Bronchial epithelial cell (primary cell): ENCODE results near the gene ROBO4. TPM values are rescaled to one million over a fixed set of nuclear protein-coding genes. Genes with fewer than 3 reads are reported as not detected.

Source experiments
- DNase-seq: peaks from one replicate; pipeline ENCODE4 v3.0.0-alpha.2; 2010; ENCODE audit warnings: low read depth
- FAIRE-seq: peaks from 2 replicates; lab custom pipeline; 2011; peaks lifted over from hg19 to GRCh38; lab: Jason Lieb, UNC
- H3K27me3 ChIP-seq: 2 replicates; pipeline ENCODE4 v1.5.1; 2011; ENCODE audit warnings: low read length; ENCODE audit not compliant: control insufficient read depth, insufficient read depth
- H3K36me3 ChIP-seq: 2 replicates; pipeline ENCODE4 v1.5.1; 2011; ENCODE audit warnings: low read length; ENCODE audit not compliant: control insufficient read depth, insufficient read depth
- H3K4me3 ChIP-seq: 2 replicates; pipeline ENCODE4 v1.5.1; 2011; ENCODE audit warnings: mild to moderate bottlenecking, low read depth, low read length, control low read depth
- CTCF ChIP-seq: IDR thresholded peaks from 2 replicates; pipeline ENCODE4 v1.5.1; 2011; ENCODE audit warnings: mild to moderate bottlenecking, moderate library complexity, low read length, control low read depth, inconsistent platforms; ENCODE audit not compliant: insufficient read depth, severe bottlenecking
- total RNA-seq: library from RNA; depleted of rRNA; stranded (reverse); fragments of >200 nt; gene quantifications from 2 replicates; pipeline ENCODE4 v1.2.1, GENCODE V29; 2014

Gene ROBO4
- total RNA-seq, 1 donor from 2014 or later, result not detected

- Histone ChIP-seq H3K4me3 (no peak overlapping the region), H3K27me3 (peaks cover 54% of the 10 kb centered on the region), H3K36me3 (no peaks in the 10 kb centered on the region)
- FAIRE-seq (no peak), DNase-seq (no peak)
- TF ChIP-seq CTCF, result no peak
Observed at GRCh38 chr11:124840666-124841065, 57.0 kb downstream of the ROBO4 start.

GRCh38 chr11:124839972-124840621 lies 57.6 kb downstream of the ROBO4 start:
- no peak for TF ChIP-seq CTCF
- FAIRE-seq (no peak), DNase-seq (no peak)
- Histone ChIP-seq H3K27me3 (peaks cover 50% of the 10 kb centered on the region), H3K4me3 (no peak overlapping the region), H3K36me3 (no peaks in the 10 kb centered on the region)

GRCh38 chr11:124839128-124839971 lies 58.3 kb downstream of the ROBO4 start:
- no peak for DNase-seq
- peaks cover 42% of the 10 kb centered on the region for H3K27me3 ChIP-seq
- no peak for FAIRE-seq
- peak overlapping the region; percentile 14 for H3K4me3 ChIP-seq
- TF ChIP-seq CTCF, result no peak
- no peaks in the 10 kb centered on the region for H3K36me3 ChIP-seq

GRCh38 chr11:124838805-124839127 lies 58.9 kb downstream of the ROBO4 start:
- TF ChIP-seq CTCF, result no peak
- peaks cover 38% of the 10 kb centered on the region for H3K27me3 ChIP-seq
- FAIRE-seq, result no peak

GRCh38 chr11:124837491-124837856 lies 60.2 kb downstream of the ROBO4 start:
- no peak overlapping the region for H3K4me3 ChIP-seq
- no peaks in the 10 kb centered on the region for H3K36me3 ChIP-seq
- peaks cover 27% of the 10 kb centered on the region for H3K27me3 ChIP-seq
- FAIRE-seq (no peak), DNase-seq (peak; percentile 84)
- peak; percentile 64 for TF ChIP-seq CTCF

More at GRCh38 chr11:124838805-124839127, 58.9 kb downstream of the ROBO4 start:
- DNase-seq, result no peak
- no peak overlapping the region for H3K4me3 ChIP-seq
- H3K36me3 ChIP-seq, result no peaks in the 10 kb centered on the region
